HEK293T (cell line): ENCODE data around the gene FBXO46.

ENCODE experiments used
- BHLHE40 ChIP-seq: fragments of 450-650 bp; IDR thresholded peaks from 2 replicates; pipeline ENCODE4 v1.6.1; 2016; ENCODE audit warnings: mild to moderate bottlenecking, moderate library complexity, borderline replicate concordance
- ELF4 ChIP-seq: fragments of 450-650 bp; IDR thresholded peaks from 2 replicates; pipeline ENCODE4 v1.6.1; 2017; ENCODE audit warnings: antibody characterized with exemption
- FOXA1 ChIP-seq: fragments of 450-650 bp; IDR thresholded peaks from 2 replicates; pipeline ENCODE4 v1.6.1; 2016; ENCODE audit warnings: mild to moderate bottlenecking
- FOXK2 ChIP-seq: fragments of 450-650 bp; IDR thresholded peaks from 2 replicates; pipeline ENCODE4 v1.6.1; 2016; ENCODE audit warnings: mild to moderate bottlenecking
- L3MBTL2 ChIP-seq: fragments of 450-650 bp; conservative IDR thresholded peaks from 2 replicates; pipeline ENCODE4 v1.6.1; 2016; ENCODE audit warnings: mild to moderate bottlenecking
- LEF1 ChIP-seq: fragments of 450-650 bp; IDR thresholded peaks from 2 replicates; pipeline ENCODE4 v1.6.1; 2017; ENCODE audit warnings: mild to moderate bottlenecking, borderline replicate concordance
- SP1 ChIP-seq: fragments of 450-650 bp; IDR thresholded peaks from 2 replicates; pipeline ENCODE4 v1.6.1; 2017
- SUZ12 ChIP-seq: fragments of 450-650 bp; IDR thresholded peaks from 2 replicates; pipeline ENCODE4 v1.6.1; 2016; ENCODE audit warnings: mild to moderate bottlenecking
- TARDBP ChIP-seq: fragments of 450-650 bp; IDR thresholded peaks from 2 replicates; pipeline ENCODE4 v1.6.1; 2016
- ZNF384 ChIP-seq: fragments of 450-650 bp; IDR thresholded peaks from 2 replicates; pipeline ENCODE4 v1.6.1; 2016

DNA sequence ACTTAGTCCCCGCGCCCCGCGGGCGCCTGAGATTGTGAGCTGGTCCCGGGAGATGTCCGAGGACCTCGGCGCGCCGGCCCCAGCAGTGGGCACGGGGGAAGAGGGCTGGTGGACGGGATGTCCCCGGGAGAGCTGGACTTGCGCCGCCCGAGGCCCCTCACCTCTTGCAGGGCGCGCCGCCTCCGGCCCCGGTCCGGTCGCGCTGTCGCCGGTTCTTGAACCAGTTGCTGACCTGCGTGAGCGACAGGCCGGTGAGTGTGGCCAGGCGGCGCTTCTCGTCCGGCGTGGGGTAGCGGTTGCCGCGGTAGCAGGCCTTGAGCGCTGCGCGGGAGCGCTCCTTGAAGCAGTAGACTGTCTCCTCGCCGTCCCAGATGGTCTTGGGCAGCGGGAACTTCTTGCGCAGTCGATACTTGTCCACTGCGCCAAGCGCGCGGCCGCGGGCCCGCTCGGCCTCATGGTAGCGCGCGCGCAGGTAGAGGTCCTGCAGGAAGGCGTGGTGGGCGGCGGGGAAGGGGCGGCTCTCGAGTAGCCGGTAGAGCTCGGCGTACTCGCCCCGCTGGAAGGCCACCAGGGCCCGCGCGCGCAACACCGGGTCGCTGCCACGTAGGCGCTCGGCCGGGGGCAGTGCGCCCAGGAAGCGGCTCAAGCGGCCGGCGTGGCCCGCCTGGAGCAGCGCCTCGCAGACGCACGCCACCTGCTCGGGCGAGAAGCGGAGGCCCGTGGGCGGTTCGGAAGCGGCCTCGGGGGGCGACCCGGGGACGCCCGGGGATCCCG lies 37.4 kb upstream of the FBXO46 start:
- TF ChIP-seq FOXK2 (no peak), ZNF384 (no peak), FOXA1 (no peak), SP1 (no peak), SUZ12 (no peak), BHLHE40 (no peak), L3MBTL2 (peak; percentile 47), TARDBP (no peak), LEF1 (no peak), ELF4 (no peak)
